ENCODE results near the gene CD274. TPM values are rescaled to one million over a fixed set of nuclear protein-coding genes. Genes with fewer than 3 reads are reported as not detected.

CD274 gene
- total and polyA plus RNA-seq, 2 experiments from 2014 or later = not detected

- Histone ChIP-seq H3K4me3 (no peak overlapping the region), H3K79me2 (replicated peaks; ENCODE audit: insufficient read depth) (no peaks in the 10 kb centered on the region), H2AFZ (no peak overlapping the region), H3K4me1 (ENCODE audit: insufficient read depth) (peaks cover 6% of the 10 kb centered on the region), H3K4me2 (no peak overlapping the region), H3K27me3 (ENCODE audit: insufficient read depth) (no peaks in the 10 kb centered on the region), H3F3A (replicated peaks; ENCODE audit: low read depth) (no peaks in the 10 kb centered on the region), H3K9me2 (ENCODE audit: insufficient read depth) (peaks cover 5% of the 10 kb centered on the region; the same call in 1 of the 2 replicates), H3K36me3 (ENCODE audit: insufficient read depth) (no peaks in the 10 kb centered on the region), H3K27ac (ENCODE audit: low read depth) (no peak overlapping the region), H4K20me1 (replicated peaks; ENCODE audit: insufficient read depth) (no peaks in the 10 kb centered on the region)
- no peak overlapping the region for H3K4me3 Mint-ChIP-seq
- H3K36me3 Mint-ChIP-seq (ENCODE audit: low read depth) = no peaks in the 10 kb centered on the region
- ATAC-seq (no peak), DNase-seq (ENCODE audit: low spot score) (no peak)
- TF ChIP-seq NANOG (IDR thresholded peaks at IDR 0.05; ENCODE audit: borderline replicate concordance) = no peak
- no peak for TF ChIP-seq STAT1 (IDR thresholded peaks at IDR 0.05; ENCODE audit: unreplicated experiment)
- TF ChIP-seq POLR2AphosphoS5 (IDR thresholded peaks at IDR 0.05; ENCODE audit: low read depth) = no peak
- TF ChIP-seq EZH2 (IDR thresholded peaks at IDR 0.05; ENCODE audit: low read depth, unreplicated experiment) = no peak
- TF ChIP-seq, protein P1, sequence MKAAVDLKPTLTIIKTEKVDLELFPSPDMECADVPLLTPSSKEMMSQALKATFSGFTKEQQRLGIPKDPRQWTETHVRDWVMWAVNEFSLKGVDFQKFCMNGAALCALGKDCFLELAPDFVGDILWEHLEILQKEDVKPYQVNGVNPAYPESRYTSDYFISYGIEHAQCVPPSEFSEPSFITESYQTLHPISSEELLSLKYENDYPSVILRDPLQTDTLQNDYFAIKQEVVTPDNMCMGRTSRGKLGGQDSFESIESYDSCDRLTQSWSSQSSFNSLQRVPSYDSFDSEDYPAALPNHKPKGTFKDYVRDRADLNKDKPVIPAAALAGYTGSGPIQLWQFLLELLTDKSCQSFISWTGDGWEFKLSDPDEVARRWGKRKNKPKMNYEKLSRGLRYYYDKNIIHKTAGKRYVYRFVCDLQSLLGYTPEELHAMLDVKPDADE (IDR thresholded peaks at IDR 0.05) = no peak
- TF ChIP-seq, protein P2, sequence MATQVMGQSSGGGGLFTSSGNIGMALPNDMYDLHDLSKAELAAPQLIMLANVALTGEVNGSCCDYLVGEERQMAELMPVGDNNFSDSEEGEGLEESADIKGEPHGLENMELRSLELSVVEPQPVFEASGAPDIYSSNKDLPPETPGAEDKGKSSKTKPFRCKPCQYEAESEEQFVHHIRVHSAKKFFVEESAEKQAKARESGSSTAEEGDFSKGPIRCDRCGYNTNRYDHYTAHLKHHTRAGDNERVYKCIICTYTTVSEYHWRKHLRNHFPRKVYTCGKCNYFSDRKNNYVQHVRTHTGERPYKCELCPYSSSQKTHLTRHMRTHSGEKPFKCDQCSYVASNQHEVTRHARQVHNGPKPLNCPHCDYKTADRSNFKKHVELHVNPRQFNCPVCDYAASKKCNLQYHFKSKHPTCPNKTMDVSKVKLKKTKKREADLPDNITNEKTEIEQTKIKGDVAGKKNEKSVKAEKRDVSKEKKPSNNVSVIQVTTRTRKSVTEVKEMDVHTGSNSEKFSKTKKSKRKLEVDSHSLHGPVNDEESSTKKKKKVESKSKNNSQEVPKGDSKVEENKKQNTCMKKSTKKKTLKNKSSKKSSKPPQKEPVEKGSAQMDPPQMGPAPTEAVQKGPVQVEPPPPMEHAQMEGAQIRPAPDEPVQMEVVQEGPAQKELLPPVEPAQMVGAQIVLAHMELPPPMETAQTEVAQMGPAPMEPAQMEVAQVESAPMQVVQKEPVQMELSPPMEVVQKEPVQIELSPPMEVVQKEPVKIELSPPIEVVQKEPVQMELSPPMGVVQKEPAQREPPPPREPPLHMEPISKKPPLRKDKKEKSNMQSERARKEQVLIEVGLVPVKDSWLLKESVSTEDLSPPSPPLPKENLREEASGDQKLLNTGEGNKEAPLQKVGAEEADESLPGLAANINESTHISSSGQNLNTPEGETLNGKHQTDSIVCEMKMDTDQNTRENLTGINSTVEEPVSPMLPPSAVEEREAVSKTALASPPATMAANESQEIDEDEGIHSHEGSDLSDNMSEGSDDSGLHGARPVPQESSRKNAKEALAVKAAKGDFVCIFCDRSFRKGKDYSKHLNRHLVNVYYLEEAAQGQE (IDR thresholded peaks at IDR 0.05; ENCODE audit: unreplicated experiment) = no peak
- TF ChIP-seq ZNF114 (CRISPR knock-in tag; IDR thresholded peaks at IDR 0.05) = no peak
- TF ChIP-seq JUNB (IDR thresholded peaks at IDR 0.05; ENCODE audit: unreplicated experiment) = no peak
- no peak for TF ChIP-seq CTCF (conservative IDR thresholded peaks at IDR 0.05; ENCODE audit: low read depth in 2 of 2)
- no peak for TF ChIP-seq EZH2phosphoT487 (IDR thresholded peaks at IDR 0.05; ENCODE audit: unreplicated experiment)
- TF ChIP-seq, protein P3, sequence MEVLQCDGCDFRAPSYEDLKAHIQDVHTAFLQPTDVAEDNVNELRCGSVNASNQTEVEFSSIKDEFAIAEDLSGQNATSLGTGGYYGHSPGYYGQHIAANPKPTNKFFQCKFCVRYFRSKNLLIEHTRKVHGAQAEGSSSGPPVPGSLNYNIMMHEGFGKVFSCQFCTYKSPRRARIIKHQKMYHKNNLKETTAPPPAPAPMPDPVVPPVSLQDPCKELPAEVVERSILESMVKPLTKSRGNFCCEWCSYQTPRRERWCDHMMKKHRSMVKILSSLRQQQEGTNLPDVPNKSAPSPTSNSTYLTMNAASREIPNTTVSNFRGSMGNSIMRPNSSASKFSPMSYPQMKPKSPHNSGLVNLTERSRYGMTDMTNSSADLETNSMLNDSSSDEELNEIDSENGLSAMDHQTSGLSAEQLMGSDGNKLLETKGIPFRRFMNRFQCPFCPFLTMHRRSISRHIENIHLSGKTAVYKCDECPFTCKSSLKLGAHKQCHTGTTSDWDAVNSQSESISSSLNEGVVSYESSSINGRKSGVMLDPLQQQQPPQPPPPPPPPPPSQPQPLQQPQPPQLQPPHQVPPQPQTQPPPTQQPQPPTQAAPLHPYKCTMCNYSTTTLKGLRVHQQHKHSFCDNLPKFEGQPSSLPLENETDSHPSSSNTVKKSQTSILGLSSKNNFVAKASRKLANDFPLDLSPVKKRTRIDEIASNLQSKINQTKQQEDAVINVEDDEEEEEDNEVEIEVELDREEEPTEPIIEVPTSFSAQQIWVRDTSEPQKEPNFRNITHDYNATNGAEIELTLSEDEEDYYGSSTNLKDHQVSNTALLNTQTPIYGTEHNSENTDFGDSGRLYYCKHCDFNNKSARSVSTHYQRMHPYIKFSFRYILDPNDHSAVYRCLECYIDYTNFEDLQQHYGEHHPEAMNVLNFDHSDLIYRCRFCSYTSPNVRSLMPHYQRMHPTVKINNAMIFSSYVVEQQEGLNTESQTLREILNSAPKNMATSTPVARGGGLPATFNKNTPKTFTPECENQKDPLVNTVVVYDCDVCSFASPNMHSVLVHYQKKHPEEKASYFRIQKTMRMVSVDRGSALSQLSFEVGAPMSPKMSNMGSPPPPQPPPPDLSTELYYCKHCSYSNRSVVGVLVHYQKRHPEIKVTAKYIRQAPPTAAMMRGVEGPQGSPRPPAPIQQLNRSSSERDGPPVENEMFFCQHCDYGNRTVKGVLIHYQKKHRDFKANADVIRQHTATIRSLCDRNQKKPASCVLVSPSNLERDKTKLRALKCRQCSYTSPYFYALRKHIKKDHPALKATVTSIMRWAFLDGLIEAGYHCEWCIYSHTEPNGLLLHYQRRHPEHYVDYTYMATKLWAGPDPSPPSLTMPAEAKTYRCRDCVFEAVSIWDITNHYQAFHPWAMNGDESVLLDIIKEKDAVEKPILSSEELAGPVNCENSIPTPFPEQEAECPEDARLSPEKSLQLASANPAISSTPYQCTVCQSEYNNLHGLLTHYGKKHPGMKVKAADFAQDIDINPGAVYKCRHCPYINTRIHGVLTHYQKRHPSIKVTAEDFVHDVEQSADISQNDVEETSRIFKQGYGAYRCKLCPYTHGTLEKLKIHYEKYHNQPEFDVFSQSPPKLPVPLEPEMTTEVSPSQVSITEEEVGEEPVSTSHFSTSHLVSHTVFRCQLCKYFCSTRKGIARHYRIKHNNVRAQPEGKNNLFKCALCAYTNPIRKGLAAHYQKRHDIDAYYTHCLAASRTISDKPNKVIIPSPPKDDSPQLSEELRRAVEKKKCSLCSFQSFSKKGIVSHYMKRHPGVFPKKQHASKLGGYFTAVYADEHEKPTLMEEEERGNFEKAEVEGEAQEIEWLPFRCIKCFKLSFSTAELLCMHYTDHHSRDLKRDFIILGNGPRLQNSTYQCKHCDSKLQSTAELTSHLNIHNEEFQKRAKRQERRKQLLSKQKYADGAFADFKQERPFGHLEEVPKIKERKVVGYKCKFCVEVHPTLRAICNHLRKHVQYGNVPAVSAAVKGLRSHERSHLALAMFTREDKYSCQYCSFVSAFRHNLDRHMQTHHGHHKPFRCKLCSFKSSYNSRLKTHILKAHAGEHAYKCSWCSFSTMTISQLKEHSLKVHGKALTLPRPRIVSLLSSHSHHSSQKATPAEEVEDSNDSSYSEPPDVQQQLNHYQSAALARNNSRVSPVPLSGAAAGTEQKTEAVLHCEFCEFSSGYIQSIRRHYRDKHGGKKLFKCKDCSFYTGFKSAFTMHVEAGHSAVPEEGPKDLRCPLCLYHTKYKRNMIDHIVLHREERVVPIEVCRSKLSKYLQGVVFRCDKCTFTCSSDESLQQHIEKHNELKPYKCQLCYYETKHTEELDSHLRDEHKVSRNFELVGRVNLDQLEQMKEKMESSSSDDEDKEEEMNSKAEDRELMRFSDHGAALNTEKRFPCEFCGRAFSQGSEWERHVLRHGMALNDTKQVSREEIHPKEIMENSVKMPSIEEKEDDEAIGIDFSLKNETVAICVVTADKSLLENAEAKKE (CRISPR knock-in tag; IDR thresholded peaks at IDR 0.05) = no peak
- no peaks in the 10 kb centered on the region for H3K27me3 Mint-ChIP-seq (ENCODE audit: insufficient read depth, low read depth, poor library complexity)
- no peaks in the 10 kb centered on the region; the same call in 2 of the 3 replicates for H3K9me3 Mint-ChIP-seq
- H3K27ac Mint-ChIP-seq = no peak overlapping the region
- peaks cover 14% of the 10 kb centered on the region; the same call in 2 of the 3 replicates for H3K4me1 Mint-ChIP-seq
Measured at GRCh38 chr9:5492965-5493678, 42.8 kb downstream of the CD274 start.
